HEK293 (cell line): ENCODE results near the gene ADK.

ENCODE experiments used
- ATF2 ChIP-seq: fragments of 450-650 bp; formaldehyde crosslinking; IDR thresholded peaks from 2 replicates; pipeline ENCODE4 v1.5.1; 2016; ENCODE audit warnings: missing biosample characterization, missing genetic modification characterization, low read depth
- CTCF ChIP-seq: fragments of 450-650 bp; formaldehyde crosslinking; IDR thresholded peaks from 2 replicates; pipeline ENCODE4 v1.5.1; 2016; ENCODE audit warnings: missing biosample characterization, missing genetic modification characterization
- GFI1B ChIP-seq: fragments of 450-650 bp; formaldehyde crosslinking; IDR thresholded peaks from 2 replicates; pipeline ENCODE4 v1.5.1; 2016; ENCODE audit warnings: missing biosample characterization, missing genetic modification characterization
- SALL2 ChIP-seq: fragments of 450-650 bp; formaldehyde crosslinking; IDR thresholded peaks from 2 replicates; pipeline ENCODE4 v1.5.0; 2017; ENCODE audit warnings: missing biosample characterization, mild to moderate bottlenecking, missing genetic modification characterization, borderline replicate concordance
- SP2 ChIP-seq: fragments of 450-650 bp; formaldehyde crosslinking; IDR thresholded peaks from 2 replicates; pipeline ENCODE4 v1.5.1; 2016; ENCODE audit warnings: missing biosample characterization, missing genetic modification characterization
- ZBTB49 ChIP-seq: fragments of 450-650 bp; formaldehyde crosslinking; IDR thresholded peaks from 2 replicates; pipeline ENCODE4 v1.5.1; 2016; ENCODE audit warnings: missing biosample characterization, missing genetic modification characterization, low read depth
- ZNF239 ChIP-seq: fragments of 450-650 bp; formaldehyde crosslinking; IDR thresholded peaks from 2 replicates; pipeline ENCODE4 v1.5.1; 2016; ENCODE audit warnings: missing biosample characterization, missing genetic modification characterization
- ZNF560 ChIP-seq: fragments of 450-650 bp; formaldehyde crosslinking; IDR thresholded peaks from 2 replicates; pipeline ENCODE4 v1.5.1; 2017; ENCODE audit warnings: missing biosample characterization, missing genetic modification characterization, borderline replicate concordance

- TF ChIP-seq CTCF (tag by site-specific recombination) (no peak), ZNF560 (tag by site-specific recombination) (no peak), GFI1B (tag by site-specific recombination) (no peak), SP2 (tag by site-specific recombination) (no peak), ZNF239 (tag by site-specific recombination) (no peak), ZBTB49 (tag by site-specific recombination) (no peak), ATF2 (tag by site-specific recombination) (no peak), SALL2 (tag by site-specific recombination) (no peak)
Measured at GRCh38 chr10:74474022-74474713, 323.1 kb downstream of the ADK start.
